IPS-NIHi7 (cell line): ENCODE data around the gene YIPF5.
A peak's percentile ranks its signal among the peaks of the same experiment; 100 is the strongest.

Experiments
- DNase-seq: peaks from one replicate; pipeline ENCODE4 v3.0.0; 2012; ENCODE audit warnings: mixed read lengths; ENCODE audit errors: extremely low spot score

YIPF5 gene

DNA sequence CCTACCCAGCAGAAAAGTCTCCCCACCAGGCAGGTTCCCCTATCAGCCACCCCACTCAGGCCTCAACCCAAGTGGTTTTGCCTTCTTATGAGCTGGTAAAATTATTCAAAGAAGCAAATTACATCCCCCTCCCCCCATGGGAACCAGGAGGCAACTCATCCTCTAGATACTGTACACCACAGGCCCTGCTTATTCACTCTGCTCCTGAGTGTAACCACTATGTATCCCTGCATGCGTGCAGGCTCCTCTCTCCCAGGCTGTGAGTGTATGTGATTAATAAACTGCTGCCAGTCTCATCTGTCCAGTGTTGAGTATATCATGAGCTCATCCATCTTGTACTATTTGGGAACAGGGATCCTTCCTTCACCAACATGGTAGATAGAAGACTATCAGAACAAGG lies 8.8 kb upstream of the YIPF5 start:
- no peak for DNase-seq

DNA sequence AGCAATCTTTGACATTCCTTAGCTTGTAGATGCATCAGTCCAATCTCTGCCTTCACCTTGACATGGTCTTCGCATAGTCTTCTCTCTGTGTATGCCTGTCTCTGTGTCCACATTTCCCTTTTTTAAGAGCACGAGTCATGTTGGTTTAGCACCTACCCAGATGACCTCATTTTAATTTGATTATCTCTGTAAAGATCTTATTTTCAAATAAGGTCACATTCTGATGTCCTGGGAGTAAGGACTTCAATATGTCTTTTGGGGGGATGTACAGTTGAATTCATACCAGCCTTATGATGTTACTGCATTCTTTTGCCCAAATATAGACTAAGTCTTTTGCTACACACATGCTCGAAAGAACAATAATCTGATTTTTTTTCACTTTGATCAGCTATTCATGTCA lies 7.1 kb upstream of the YIPF5 start:
- DNase-seq, result no peak

DNA sequence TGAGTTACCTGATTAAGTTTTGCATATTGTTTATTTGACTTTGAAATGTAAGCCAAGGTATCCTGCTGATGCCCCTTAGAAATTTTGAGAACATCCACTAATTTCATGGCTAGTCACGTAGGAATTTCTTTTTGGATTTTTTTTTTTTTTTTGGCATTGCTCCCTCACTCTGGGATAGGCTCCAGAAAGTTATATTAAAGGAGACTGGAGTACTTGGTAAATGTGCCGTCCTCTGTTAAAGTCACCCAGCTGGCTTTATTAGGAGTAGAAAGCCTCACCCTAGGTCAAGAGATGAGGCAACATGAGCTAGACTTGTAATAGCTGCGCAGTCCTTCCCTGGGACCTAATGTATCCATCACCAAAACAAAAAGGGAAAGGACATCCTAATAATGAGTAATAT lies 3.3 kb upstream of the YIPF5 start:
- no peak for DNase-seq

DNA sequence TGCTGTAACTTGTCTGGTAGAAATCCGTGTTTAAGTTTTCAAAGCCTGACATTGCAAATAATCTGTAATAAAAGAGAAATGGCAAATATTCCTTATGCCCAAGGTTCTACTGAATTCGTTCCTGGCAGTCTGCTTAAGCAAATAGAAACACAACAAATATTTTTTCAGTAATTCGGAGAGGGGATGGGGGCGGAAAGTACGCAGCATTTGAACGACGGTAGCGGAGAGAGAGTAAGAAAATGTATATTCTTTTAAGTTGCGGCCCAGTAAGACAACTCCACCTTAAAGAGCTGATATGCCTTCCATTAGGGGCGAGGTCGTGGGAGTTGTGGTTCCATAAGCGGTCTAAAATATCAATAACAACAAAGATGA lies 569 bp downstream of the YIPF5 start:
- DNase-seq, result no peak

DNA sequence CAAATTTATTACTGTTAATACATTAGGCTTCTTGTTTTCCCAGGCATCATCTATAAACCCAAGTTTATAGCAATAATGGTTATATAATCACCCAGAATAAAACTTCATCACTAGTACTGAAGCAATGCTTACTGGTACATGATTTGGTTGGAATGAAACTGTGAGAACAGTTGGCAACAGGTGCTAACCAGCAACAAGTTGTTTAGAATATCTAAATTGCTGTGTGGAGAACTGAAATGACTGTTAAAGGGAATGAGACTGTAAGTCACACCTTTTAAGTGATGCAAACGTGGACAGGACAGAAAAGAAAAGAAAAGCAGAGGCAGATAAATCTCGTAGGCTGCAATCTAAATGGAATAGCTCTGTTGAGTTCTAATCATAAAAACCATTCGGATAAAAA lies 2.5 kb downstream of the YIPF5 start:
- DNase-seq, result no peak

DNA sequence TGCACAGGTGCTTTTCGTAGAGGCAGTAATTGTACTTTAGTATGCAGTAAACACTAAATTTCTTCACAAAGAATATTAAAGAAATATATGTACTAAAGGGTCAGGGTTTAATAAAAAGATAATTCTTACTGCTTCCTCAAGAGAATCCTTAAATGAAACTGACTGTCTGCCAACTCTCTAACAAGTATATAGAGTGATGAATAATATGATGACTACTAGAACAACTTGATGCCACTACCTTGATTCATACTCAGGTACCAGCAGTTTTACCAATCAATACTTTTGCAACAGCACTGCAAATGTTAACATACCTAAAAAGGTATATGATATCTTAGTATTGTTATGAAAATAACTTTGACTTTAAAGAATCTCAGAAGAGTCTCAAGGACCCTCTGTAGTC lies 3.8 kb downstream of the YIPF5 start:
- DNase-seq, result no peak

DNA sequence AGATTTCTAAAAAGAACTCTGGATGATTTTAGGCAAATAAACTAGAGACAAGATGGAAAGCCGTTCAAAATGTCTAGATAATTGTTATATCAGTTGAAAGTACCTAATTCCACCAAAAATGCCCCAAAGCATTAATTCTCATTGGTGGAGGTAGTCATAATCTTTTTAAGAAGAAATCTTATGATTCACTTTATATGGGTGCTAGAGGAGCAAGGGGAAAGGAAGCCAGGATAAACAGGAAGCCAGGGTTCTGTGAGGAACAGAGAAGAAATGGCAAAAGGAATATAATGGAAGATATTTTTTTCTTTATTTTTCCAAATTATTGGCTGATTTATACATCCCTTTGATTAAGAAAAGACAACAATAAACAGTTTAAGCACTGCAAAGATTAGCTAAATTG lies 7.8 kb downstream of the YIPF5 start:
- DNase-seq, result no peak

DNA sequence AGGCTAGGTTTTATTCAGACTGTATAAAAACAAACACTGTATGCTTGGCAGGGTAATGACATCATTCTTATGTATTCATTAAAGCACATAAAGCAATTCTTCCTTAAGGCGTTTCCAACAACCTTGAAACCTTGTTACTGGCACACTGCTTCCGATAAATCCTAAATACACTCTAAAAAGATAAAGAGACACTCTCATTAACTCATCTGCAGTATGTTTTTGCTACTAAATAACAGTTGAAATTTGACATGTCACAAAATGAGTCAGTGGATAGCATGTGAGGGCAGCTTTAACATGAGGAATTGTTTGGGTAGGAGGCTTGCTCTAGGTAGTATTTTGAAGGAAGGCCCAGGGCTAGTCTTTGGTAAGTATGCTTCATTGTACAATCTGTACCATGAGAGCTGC lies 13.7 kb downstream of the YIPF5 start:
- no peak for DNase-seq

DNA sequence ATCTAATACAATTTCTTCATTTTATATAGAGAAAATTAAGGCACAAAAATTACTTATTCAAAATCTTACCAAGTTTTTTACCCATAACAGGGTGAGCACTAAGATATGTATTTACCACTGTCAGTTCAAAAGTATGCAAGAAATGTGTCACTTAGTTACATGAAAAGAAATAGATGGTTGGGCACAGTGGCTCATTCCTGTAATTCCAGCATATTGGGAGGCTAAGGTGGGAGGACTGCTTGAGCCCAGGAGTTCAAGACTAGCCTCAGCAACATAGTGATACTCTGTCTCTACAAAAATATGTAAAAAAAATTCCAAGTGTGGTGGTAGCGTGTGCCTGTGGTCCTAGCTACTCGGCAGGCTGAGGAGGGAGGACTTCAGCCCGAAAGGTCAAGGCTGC lies 19.4 kb downstream of the YIPF5 start:
- DNase-seq, result no peak

DNA sequence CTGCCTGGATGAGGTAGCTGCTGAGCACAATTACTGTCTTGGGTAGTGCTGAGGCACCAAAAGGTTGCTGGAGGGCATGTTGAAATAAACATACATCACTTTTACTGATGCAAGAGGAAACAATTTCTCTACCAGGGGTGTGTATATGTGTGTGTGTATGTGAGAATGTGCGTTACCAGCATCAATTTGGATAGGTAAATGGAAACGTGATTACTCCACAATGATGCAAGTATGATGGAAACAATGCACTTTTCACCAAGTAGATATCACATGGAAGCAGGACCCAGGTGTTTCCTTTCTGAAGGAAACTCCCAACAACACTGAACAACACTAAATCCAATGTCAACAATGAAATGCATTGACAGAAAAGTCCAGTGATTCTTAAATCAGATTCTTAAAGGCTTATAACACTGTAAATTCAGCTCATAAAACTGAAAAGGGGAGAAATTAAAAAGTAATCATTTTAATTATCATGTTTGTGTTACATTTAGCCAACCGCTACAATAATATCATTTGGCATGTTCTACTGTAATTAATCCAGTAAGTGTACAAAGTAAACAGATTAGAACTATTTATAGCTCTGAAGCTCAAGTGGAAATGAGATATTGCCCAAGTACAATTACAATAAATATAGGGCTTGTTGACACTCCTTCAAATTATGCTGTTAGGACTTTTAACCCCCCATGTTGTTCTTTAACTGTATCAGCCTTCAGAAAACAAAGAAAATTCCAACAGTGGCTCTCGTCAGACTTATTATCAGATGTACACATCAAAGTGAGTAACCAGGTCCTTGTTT lies 25.3 kb downstream of the YIPF5 start:
- DNase-seq, result no peak

DNA sequence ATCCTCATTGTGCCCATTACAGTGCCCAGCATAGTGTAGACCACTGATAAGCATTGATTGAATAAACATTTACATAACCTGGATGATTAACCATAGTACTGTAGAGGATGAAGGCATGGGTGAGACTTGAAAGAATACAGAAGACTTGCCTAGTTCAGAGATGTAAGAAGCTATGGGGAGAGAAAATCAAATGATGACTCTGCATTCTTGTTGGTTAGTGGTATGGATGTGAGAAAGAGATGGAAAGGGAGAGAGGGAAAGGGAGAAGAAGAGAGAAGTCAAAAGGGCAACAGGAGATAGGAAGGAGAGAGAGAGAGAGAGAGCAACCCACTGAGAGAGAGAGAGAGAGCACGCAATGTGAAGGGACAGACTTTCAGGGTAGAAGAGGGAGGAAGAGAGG lies 26.8 kb downstream of the YIPF5 start:
- no peak for DNase-seq

DNA sequence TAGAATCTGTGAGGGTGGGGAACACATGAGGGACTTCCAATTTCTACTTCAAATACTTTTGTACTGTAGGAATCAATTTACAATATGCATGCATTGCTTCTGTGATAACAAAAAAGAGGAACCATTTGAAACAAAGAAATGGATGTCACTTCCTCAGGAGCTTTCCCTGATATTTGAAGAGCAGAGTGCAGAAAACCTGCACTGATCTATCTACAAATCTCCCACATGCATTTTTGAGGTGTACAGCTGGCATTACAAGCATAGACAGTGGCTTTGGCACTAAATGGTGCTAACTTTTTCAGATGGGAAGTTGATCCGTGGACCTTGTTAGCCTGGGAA lies 27.7 kb downstream of the YIPF5 start:
- no peak for DNase-seq

DNA sequence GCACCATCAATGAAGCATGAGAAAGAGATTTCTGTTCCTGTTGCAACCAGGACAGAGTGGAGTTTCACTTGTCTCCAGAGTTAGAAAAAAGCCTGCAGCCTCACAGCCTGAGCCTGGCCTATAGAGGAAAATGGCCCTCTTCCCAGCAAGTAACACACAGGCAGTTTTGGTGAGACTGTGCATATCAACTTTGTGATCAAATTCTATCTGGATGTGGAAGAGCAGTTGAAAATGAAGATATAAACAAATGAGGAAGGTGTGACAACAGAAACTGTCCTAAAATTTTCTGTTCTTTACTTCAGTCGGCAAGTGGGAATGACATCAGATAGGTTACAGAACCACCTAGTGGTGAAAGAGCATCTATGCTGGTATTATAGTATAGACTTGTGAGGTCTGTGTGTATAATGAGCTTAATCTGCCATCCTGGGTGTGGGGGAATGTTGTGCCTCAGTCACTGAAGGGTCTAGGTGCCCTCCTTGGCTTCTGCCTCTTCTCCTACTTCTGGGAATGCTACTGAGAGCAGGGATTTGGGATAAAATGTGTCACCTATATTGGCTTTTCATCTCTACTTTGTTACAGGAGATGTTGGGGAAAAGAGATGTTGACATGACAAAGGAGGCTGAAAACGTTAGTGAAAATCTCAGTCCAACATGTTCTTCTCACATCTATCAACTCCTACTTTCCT lies 28.2 kb downstream of the YIPF5 start:
- DNase-seq, result peak; percentile 63

DNA sequence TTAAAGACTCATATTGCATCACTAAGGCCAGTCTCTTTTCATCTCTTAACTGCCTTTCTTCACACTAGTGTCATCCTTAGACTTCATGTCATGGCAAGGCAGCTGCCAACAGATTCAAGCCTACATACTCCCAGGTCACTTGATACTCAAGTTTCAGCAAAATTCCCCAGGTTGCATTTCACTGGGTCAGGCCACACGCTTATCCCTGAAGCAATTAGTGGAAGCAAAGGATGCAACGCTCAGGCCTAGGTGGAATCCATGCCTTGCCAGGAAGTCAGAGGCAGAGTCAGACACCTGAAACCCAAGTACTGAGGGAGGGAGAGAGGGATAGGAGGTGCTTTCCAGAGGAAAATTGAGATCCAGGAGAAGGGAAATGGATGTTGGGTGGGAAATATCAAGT lies 28.9 kb downstream of the YIPF5 start:
- no peak for DNase-seq

DNA sequence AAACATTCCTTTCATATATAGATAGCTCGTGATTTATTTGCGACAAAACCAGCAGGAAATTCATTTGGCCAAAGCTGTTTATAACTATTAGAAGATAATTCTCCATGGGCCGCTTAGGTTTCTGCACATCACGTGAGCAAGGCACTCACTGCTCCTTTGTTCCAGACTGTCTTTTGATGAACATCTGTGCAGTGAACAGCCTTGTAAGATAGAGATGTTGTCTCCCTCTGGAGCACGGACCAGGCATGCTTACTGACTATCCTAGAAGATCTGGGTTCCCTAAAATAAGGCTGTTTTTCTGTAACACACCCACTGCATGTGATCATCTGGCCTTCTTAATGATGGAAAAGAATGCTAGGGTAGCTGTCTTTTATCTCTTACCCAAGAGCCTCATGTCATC lies 30.9 kb downstream of the YIPF5 start:
- DNase-seq, result no peak

DNA sequence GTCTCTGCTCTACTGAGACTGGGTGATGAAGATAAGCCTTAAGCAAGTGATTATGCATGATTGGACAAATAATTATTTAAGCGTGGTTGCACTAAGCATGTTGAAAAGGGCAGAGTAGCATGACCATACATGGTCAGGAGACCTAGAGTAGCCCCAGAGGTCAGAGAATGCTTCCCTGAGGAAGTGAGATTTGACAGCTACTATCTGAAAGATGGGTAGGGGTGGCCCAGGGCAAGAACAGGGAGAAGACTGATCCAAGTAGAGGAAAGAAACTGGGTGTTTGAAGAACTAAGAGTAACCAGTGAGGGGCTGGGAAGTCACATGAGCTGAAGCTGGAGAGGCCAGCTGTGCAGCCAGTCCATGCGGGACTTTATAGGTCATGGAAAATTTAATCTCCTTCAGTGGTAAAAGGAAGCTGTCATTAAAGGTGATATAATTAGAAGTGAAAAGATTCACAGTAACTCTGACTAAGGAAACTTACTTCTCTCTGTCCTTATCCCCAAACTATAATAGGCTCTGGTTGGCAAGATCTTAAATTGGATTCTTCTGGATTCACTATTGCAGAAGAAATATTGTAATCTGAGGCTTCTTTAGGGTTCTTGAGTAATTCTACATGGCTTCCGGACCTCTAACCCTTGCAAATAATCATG lies 35.2 kb downstream of the YIPF5 start:
- DNase-seq, result no peak

DNA sequence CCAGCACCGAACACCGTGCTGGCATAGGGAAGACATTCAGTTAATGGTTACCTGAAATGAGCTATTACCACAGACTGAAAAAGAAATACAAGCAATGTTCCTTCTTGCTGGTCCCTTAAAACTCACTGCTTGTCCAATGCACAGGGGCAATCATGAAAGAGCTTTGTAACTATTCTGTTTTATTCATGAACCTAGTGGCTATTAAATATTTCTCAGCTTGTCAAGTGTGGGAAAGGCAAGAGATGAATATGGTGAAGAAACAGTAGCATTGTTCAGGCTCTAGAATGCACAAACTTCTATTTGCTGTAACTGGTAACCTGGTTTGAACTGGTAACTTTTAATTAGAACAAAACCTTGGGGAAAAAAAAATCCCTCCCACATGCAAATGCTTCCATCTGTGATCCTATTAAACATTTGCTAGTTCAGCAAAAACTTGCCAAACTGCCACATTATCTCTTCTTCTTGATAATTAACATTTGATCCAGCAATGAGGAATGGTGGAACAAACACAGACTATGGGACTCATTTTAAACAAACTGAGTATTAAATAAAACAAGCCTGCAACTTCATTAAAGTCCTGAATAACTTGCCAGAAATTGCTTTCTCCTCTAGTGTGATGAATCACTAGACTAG lies 36.1 kb downstream of the YIPF5 start:
- no peak for DNase-seq

DNA sequence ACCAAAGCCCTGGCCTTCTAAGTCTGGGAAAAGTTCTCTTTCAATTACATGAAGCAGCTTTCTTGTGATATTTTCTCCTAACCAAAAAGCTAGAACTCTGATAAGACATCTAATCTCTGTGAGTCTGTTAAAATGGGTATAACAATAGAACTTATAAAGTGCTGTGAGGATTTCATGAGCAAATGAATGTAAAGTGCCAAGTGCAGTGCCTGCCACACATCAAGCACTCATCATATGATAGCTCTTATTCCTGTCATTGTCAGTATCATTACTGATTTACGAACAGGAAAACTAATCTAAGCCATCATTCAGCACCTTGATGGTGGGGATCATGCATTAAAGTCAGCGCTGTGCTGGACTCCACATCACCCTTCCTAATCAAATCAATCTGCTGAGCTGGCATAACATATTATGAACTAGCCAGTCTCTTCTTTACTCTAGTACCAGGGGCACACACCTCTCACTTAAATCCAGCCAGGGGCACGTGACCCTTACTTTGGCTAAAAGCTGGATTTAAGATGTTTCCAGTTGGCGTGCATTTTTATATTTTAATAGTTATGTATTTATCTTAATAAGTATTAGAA lies 37.3 kb downstream of the YIPF5 start:
- no peak for DNase-seq

DNA sequence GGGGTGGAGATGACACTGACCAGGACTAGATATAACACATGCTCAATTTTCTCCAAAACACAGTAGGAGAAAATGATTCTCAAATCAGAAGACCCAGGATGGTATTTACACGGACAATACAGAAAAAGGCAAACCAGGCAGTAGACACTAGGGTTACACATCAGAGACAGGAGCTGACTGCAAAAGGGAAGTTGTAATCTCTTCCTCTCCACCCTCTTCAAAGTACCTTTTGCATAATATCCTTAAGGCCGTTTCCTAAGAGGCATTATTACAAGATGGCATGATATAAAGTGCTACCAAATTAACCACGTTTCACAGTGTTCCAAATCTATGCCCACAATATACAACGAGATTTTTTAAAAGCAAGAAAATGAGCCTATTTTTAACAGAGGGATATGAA lies 39.2 kb downstream of the YIPF5 start:
- DNase-seq, result no peak

DNA sequence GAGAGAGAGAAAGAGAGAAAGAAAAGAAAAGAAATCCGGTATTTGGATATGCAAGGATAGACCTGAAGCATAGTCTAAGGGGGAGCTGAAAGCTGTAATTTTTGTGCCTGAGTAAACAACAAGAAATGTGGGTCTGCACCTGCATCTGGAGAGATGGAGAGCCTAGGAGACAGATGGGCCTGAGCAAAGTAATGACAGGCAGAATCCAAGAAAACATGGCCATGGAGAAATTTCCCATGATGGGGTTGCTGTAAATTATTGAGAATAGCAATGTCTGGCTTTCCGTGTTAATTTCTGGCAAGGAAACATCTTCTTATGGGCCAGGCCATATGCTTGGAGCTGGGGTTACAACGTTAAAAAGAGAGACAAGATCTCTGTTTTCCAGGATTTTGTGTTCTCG lies 40.2 kb downstream of the YIPF5 start:
- DNase-seq, result no peak

DNA sequence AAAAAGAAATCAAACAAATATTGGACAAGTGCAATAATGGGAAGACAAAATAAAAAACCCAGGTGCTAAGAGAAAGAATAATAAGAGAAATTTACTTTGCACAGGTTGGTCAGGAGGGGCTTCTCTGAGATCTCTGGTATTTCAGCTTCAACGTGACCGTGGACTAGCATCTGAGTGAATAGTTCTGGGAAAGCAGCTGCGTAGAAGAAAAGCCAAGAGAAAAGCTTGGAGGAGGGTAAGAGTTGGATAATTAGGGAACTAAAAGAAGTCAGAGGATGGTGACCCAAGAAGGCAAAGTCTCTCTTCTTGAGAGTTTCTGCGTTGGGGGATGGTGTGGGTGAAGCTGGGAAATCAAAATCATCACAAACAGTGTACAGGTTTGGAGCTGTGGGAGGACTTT lies 41.6 kb downstream of the YIPF5 start:
- no peak for DNase-seq

DNA sequence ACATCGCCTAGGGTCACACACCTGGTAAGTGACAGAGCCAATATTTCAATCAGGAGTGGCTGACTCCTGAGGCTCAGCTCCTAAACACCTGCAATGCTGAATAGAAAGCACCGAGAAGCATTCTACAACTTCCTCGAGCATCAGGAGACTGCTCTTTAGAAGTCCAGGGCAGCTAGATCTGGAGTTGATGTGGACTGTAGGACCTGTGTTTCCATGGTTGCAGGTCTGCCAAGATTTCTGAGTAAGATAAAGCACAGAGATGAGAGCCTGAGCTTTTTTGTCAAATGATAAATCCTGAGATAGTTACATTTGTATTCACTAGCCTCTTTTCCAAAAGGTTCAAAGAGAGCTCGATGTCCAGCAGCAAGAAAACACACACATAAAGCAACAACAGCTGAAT lies 43.8 kb downstream of the YIPF5 start:
- DNase-seq, result no peak
